Measurements from ENCODE around the gene RGS7.

DNA sequence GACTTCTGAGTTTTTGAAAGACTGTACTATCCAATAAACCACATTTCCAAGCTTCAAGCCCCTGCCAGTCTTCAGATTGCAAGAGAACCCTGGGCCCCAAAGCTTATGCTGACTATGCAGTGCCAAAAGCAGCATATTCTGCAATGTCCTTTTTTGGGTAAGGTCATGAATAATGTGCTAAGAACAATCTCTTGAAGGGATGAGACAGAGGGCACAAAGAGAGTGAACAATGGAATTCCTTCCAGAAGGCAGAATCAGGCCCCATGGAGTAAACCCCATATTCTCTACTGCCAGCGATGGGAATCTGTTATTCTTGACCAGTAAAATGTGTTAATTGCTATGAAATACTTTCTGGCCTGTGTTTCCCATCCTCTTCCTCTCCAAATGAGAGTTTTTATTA, 190.4 kb downstream of the RGS7 start:
- TF ChIP-seq CTCF (IDR thresholded peaks at IDR 0.05) (no peak), POLR2A (IDR thresholded peaks at IDR 0.05) (no peak)

Measured in vagina (tissue), 2 donors.